NK-92 (cell line): ENCODE measurements around the gene COMMD3.
"Not testable (repeated sequence)": the region's sequence is repeated elsewhere in the genome, so short reads cannot be mapped to it uniquely, and the experiment has no call there.

ENCODE experiments used
- DNase-seq: peaks from one replicate; lab custom pipeline; 2025; ENCODE audit not compliant: unreplicated experiment; lab: John Stamatoyannopoulos, UW

Gene COMMD3

GRCh38 chr10:22316286-22317075 is at the start of gene COMMD3:
Gene COMMD3, plus strand, starts transcription at chr10:22316388. Its CDS starts 30 bp downstream, at chr10:22316418.
- no peak for DNase-seq

- DNase-seq = no peak
These were observed 47.7 kb upstream of the COMMD3 start for GRCh38 chr10:22268503-22268902.

- DNase-seq = no peak
These were observed 44.4 kb upstream of the COMMD3 start for GRCh38 chr10:22271786-22272185.

GRCh38 chr10:22278441-22278782 is 37.8 kb upstream of the COMMD3 start:
- no peak for DNase-seq

- DNase-seq = no peak
These were observed 36.1 kb upstream of the COMMD3 start for GRCh38 chr10:22280078-22280477.

GRCh38 chr10:22285130-22285529 is 31.1 kb upstream of the COMMD3 start:
- DNase-seq = no peak

- DNase-seq = no peak
These were observed 22.3 kb upstream of the COMMD3 start for GRCh38 chr10:22293747-22294404.

GRCh38 chr10:22294694-22295093 is 21.5 kb upstream of the COMMD3 start:
- no peak for DNase-seq

- DNase-seq = no peak
These were observed 15.0 kb upstream of the COMMD3 start for GRCh38 chr10:22301193-22301592.

GRCh38 chr10:22303461-22303860 is 12.7 kb upstream of the COMMD3 start:
- DNase-seq = no peak

GRCh38 chr10:22305721-22306120 is 10.5 kb upstream of the COMMD3 start:
- DNase-seq = no peak

GRCh38 chr10:22308390-22308789 is 7.8 kb upstream of the COMMD3 start:
- no peak for DNase-seq

GRCh38 chr10:22309180-22310000 is 6.8 kb upstream of the COMMD3 start:
- DNase-seq = no peak

- DNase-seq = not testable (repeated sequence)
These were observed 6.2 kb upstream of the COMMD3 start for GRCh38 chr10:22310012-22310411.

GRCh38 chr10:22310928-22311327 is 5.3 kb upstream of the COMMD3 start:
- no peak for DNase-seq

- no peak for DNase-seq
These were observed 1.3 kb upstream of the COMMD3 start for GRCh38 chr10:22314852-22315251.

- DNase-seq = no peak
These were observed 518 bp upstream of the COMMD3 start for GRCh38 chr10:22315455-22316285.

GRCh38 chr10:22317076-22317370 is 835 bp downstream of the COMMD3 start:
- no peak for DNase-seq

- DNase-seq = no peak
These were observed 1.8 kb downstream of the COMMD3 start for GRCh38 chr10:22317771-22318565.

GRCh38 chr10:22318772-22319171 is 2.6 kb downstream of the COMMD3 start:
- no peak for DNase-seq
